ENCODE measurements around the gene MBD3L5.
A peak's percentile ranks its signal among the peaks of the same experiment; 100 is the strongest.

MBD3L5 gene

GRCh38 chr19:7007859-7008258 lies 22.5 kb upstream of the MBD3L5 start:
- Histone ChIP-seq H3K23ac (ENCODE audit: low read length) (no peak overlapping the region), H4K91ac (ENCODE audit: low read depth, low read length) (no peak overlapping the region), H3K27me3 (ENCODE audit: insufficient read depth, low read length) (no peaks in the 10 kb centered on the region), H3K4ac (ENCODE audit: low read depth, low read length) (no peak overlapping the region), H3K4me3 (ENCODE audit: low read depth, low read length) (no peak overlapping the region), H3K4me1 (ENCODE audit: control insufficient read depth in 1 of 2, insufficient read depth in 2 of 2, low read length in 2 of 2) (no peaks in the 10 kb centered on the region), H2BK120ac (ENCODE audit: insufficient read depth, low read length, poor library complexity) (no peak overlapping the region), H2AFZ (ENCODE audit: insufficient read depth, low read length, poor library complexity) (no peak overlapping the region), H2AK5ac (ENCODE audit: low read length) (no peak overlapping the region), H2BK5ac (ENCODE audit: low read depth, low read length, poor library complexity) (no peak overlapping the region), H3K36me3 (ENCODE audit: control insufficient read depth in 1 of 2, insufficient read depth in 2 of 2, low read length in 2 of 2) (no peaks in the 10 kb centered on the region), H4K12ac (ENCODE audit: low read depth, low read length) (no peak overlapping the region), H4K8ac (ENCODE audit: low read depth, low read length) (no peak overlapping the region), H2BK12ac (ENCODE audit: low read length) (no peak overlapping the region), H3K18ac (ENCODE audit: low read length) (no peak overlapping the region), H3K9ac (ENCODE audit: low read length) (no peak overlapping the region), H3K9me3 (ENCODE audit: insufficient read depth, low read depth, low read length) (peaks cover 28% of the 10 kb centered on the region), H3K4me2 (ENCODE audit: low read length) (no peak overlapping the region), H3K79me1 (ENCODE audit: low read length) (no peaks in the 10 kb centered on the region), H3K14ac (ENCODE audit: low read length) (no peak overlapping the region), H3K79me2 (ENCODE audit: control insufficient read depth, insufficient read depth, low read length, poor library complexity) (no peaks in the 10 kb centered on the region), H3K27ac (ENCODE audit: low read depth, low read length) (no peak overlapping the region)
- WGBS (ENCODE audit: extremely low coverage, insufficient coverage, insufficient read length), result no CpG with 5 or more reads among the region's 4 CpGs
- no peak for DNase-seq

- Histone ChIP-seq H3K4me3 (ENCODE audit: low read depth, low read length) (no peak overlapping the region), H2AK5ac (ENCODE audit: low read length) (no peak overlapping the region), H3K23ac (ENCODE audit: low read length) (no peak overlapping the region), H3K79me1 (ENCODE audit: low read length) (no peaks in the 10 kb centered on the region), H3K4me2 (ENCODE audit: low read length) (no peak overlapping the region), H3K14ac (ENCODE audit: low read length) (no peak overlapping the region), H3K9ac (ENCODE audit: low read length) (no peak overlapping the region), H4K8ac (ENCODE audit: low read depth, low read length) (no peak overlapping the region), H3K9me3 (ENCODE audit: insufficient read depth, low read depth, low read length) (peaks cover 24% of the 10 kb centered on the region), H4K91ac (ENCODE audit: low read depth, low read length) (no peak overlapping the region), H2AFZ (ENCODE audit: insufficient read depth, low read length, poor library complexity) (no peak overlapping the region), H3K79me2 (ENCODE audit: control insufficient read depth, insufficient read depth, low read length, poor library complexity) (no peaks in the 10 kb centered on the region), H3K27ac (ENCODE audit: low read depth, low read length) (no peak overlapping the region), H3K4ac (ENCODE audit: low read depth, low read length) (no peak overlapping the region), H3K27me3 (ENCODE audit: insufficient read depth, low read length) (no peaks in the 10 kb centered on the region), H3K36me3 (ENCODE audit: control insufficient read depth in 1 of 2, insufficient read depth in 2 of 2, low read length in 2 of 2) (no peaks in the 10 kb centered on the region), H3K18ac (ENCODE audit: low read length) (no peak overlapping the region), H2BK12ac (ENCODE audit: low read length) (no peak overlapping the region), H3K4me1 (ENCODE audit: control insufficient read depth in 1 of 2, insufficient read depth in 2 of 2, low read length in 2 of 2) (no peaks in the 10 kb centered on the region), H2BK5ac (ENCODE audit: low read depth, low read length, poor library complexity) (no peak overlapping the region), H2BK120ac (ENCODE audit: insufficient read depth, low read length, poor library complexity) (no peak overlapping the region), H4K12ac (ENCODE audit: low read depth, low read length) (no peak overlapping the region)
- no peak for DNase-seq
- WGBS (ENCODE audit: extremely low coverage, insufficient coverage, insufficient read length), result no CpG with 5 or more reads among the region's 12 CpGs
These were observed 19.4 kb upstream of the MBD3L5 start for GRCh38 chr19:7010722-7011593.

DNA sequence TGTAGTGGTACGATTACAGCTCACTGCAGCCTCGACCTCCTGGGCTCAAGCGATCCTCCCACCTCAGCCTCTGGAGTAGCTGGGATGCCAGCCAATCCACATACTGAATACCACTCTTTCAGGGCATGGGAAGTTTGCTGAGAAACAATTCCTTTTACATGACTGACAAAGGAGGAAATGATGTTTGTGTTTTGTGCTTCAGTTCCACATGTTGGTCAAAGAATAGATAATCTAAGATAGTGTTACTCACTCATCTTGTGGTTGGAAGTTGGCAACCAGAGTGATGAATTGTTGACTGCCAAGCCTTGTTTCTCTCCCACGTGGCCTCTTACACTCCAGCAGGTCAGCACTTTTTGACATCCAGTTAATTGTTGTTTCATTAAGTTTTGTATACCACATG lies 16.7 kb upstream of the MBD3L5 start:
- no peak overlapping the region for H4K12ac ChIP-seq (ENCODE audit: low read depth, low read length)
- H3K27ac ChIP-seq (ENCODE audit: low read depth, low read length), result no peak overlapping the region
- H3K9ac ChIP-seq (ENCODE audit: low read length), result no peak overlapping the region
- no peak overlapping the region for H3K23ac ChIP-seq (ENCODE audit: low read length)
- H4K8ac ChIP-seq (ENCODE audit: low read depth, low read length), result no peak overlapping the region
- no peaks in the 10 kb centered on the region for H3K79me2 ChIP-seq (ENCODE audit: control insufficient read depth, insufficient read depth, low read length, poor library complexity)
- H3K14ac ChIP-seq (ENCODE audit: low read length), result no peak overlapping the region
- no peaks in the 10 kb centered on the region for H3K27me3 ChIP-seq (ENCODE audit: insufficient read depth, low read length)
- no peak overlapping the region for H2AK5ac ChIP-seq (ENCODE audit: low read length)
- no peak overlapping the region for H2BK12ac ChIP-seq (ENCODE audit: low read length)
- H3K18ac ChIP-seq (ENCODE audit: low read length), result no peak overlapping the region
- no peak overlapping the region for H3K4ac ChIP-seq (ENCODE audit: low read depth, low read length)
- no peaks in the 10 kb centered on the region for H3K79me1 ChIP-seq (ENCODE audit: low read length)
- no peaks in the 10 kb centered on the region for H3K36me3 ChIP-seq (ENCODE audit: control insufficient read depth in 1 of 2, insufficient read depth in 2 of 2, low read length in 2 of 2)
- H4K91ac ChIP-seq (ENCODE audit: low read depth, low read length), result no peak overlapping the region
- peaks cover 26% of the 10 kb centered on the region for H3K9me3 ChIP-seq (ENCODE audit: insufficient read depth, low read depth, low read length)
- no peak overlapping the region for H2AFZ ChIP-seq (ENCODE audit: insufficient read depth, low read length, poor library complexity)
- no CpG with 5 or more reads among the region's 4 CpGs for whole genome bisulfite sequencing (ENCODE audit: extremely low coverage, insufficient coverage, insufficient read length)
- H3K4me1 ChIP-seq (ENCODE audit: control insufficient read depth in 1 of 2, insufficient read depth in 2 of 2, low read length in 2 of 2), result no peaks in the 10 kb centered on the region
- H2BK5ac ChIP-seq (ENCODE audit: low read depth, low read length, poor library complexity), result no peak overlapping the region
- H3K4me2 ChIP-seq (ENCODE audit: low read length), result no peak overlapping the region
- H2BK120ac ChIP-seq (ENCODE audit: insufficient read depth, low read length, poor library complexity), result no peak overlapping the region
- no peak overlapping the region for H3K4me3 ChIP-seq (ENCODE audit: low read depth, low read length)
- DNase-seq, result peak in 1 of 2 donors; percentile 2

- H3K4ac ChIP-seq (ENCODE audit: low read depth, low read length), result no peak overlapping the region
- no peak overlapping the region for H3K18ac ChIP-seq (ENCODE audit: low read length)
- H3K14ac ChIP-seq (ENCODE audit: low read length), result no peak overlapping the region
- H3K4me1 ChIP-seq (ENCODE audit: control insufficient read depth in 1 of 2, insufficient read depth in 2 of 2, low read length in 2 of 2), result no peaks in the 10 kb centered on the region
- H4K8ac ChIP-seq (ENCODE audit: low read depth, low read length), result no peak overlapping the region
- H2BK120ac ChIP-seq (ENCODE audit: insufficient read depth, low read length, poor library complexity), result no peak overlapping the region
- no peak overlapping the region for H4K12ac ChIP-seq (ENCODE audit: low read depth, low read length)
- H3K27me3 ChIP-seq (ENCODE audit: insufficient read depth, low read length), result no peaks in the 10 kb centered on the region
- H3K9ac ChIP-seq (ENCODE audit: low read length), result no peak overlapping the region
- H3K23ac ChIP-seq (ENCODE audit: low read length), result no peak overlapping the region
- no peaks in the 10 kb centered on the region for H3K36me3 ChIP-seq (ENCODE audit: control insufficient read depth in 1 of 2, insufficient read depth in 2 of 2, low read length in 2 of 2)
- no peaks in the 10 kb centered on the region for H3K79me1 ChIP-seq (ENCODE audit: low read length)
- no peak overlapping the region for H3K4me3 ChIP-seq (ENCODE audit: low read depth, low read length)
- H4K91ac ChIP-seq (ENCODE audit: low read depth, low read length), result no peak overlapping the region
- H3K9me3 ChIP-seq (ENCODE audit: insufficient read depth, low read depth, low read length), result peaks cover 8% of the 10 kb centered on the region
- DNase-seq, result no peak
- WGBS (ENCODE audit: extremely low coverage, insufficient coverage, insufficient read length), result no CpG with 5 or more reads among the region's 6 CpGs
- H2AFZ ChIP-seq (ENCODE audit: insufficient read depth, low read length, poor library complexity), result no peak overlapping the region
- no peak overlapping the region for H2AK5ac ChIP-seq (ENCODE audit: low read length)
- H3K27ac ChIP-seq (ENCODE audit: low read depth, low read length), result no peak overlapping the region
- H2BK12ac ChIP-seq (ENCODE audit: low read length), result no peak overlapping the region
- no peak overlapping the region for H2BK5ac ChIP-seq (ENCODE audit: low read depth, low read length, poor library complexity)
- H3K79me2 ChIP-seq (ENCODE audit: control insufficient read depth, insufficient read depth, low read length, poor library complexity), result no peaks in the 10 kb centered on the region
- no peak overlapping the region for H3K4me2 ChIP-seq (ENCODE audit: low read length)
These were observed 11.6 kb upstream of the MBD3L5 start for GRCh38 chr19:7018828-7019227.

All from trophoblast cell (in vitro differentiated cells and primary cell).